PFSK-1 (cell line): ENCODE results near the gene SGMS2.

ENCODE experiments used
- POLR2AphosphoS5 ChIP-seq: IDR thresholded peaks from 2 replicates; pipeline ENCODE4 v1.6.1; 2012; ENCODE audit warnings: low read depth, mild to moderate bottlenecking, control low read depth, low read length, moderate library complexity
- TF ChIP-seq, protein P1 (sequence below), 2 experiments: IDR thresholded peaks; 2 replicates each; pipeline versions ENCODE4 v1.6.1 to v1.8.0; 2011 to 2012; ENCODE audit warnings: low read depth in 2 of 2, low read length in 2 of 2, control low read depth in 1 of 2, inconsistent platforms in 1 of 2, mild to moderate bottlenecking in 1 of 2, moderate library complexity in 1 of 2; ENCODE audit not compliant: insufficient read depth in 1 of 2

- TF ChIP-seq, protein P1, sequence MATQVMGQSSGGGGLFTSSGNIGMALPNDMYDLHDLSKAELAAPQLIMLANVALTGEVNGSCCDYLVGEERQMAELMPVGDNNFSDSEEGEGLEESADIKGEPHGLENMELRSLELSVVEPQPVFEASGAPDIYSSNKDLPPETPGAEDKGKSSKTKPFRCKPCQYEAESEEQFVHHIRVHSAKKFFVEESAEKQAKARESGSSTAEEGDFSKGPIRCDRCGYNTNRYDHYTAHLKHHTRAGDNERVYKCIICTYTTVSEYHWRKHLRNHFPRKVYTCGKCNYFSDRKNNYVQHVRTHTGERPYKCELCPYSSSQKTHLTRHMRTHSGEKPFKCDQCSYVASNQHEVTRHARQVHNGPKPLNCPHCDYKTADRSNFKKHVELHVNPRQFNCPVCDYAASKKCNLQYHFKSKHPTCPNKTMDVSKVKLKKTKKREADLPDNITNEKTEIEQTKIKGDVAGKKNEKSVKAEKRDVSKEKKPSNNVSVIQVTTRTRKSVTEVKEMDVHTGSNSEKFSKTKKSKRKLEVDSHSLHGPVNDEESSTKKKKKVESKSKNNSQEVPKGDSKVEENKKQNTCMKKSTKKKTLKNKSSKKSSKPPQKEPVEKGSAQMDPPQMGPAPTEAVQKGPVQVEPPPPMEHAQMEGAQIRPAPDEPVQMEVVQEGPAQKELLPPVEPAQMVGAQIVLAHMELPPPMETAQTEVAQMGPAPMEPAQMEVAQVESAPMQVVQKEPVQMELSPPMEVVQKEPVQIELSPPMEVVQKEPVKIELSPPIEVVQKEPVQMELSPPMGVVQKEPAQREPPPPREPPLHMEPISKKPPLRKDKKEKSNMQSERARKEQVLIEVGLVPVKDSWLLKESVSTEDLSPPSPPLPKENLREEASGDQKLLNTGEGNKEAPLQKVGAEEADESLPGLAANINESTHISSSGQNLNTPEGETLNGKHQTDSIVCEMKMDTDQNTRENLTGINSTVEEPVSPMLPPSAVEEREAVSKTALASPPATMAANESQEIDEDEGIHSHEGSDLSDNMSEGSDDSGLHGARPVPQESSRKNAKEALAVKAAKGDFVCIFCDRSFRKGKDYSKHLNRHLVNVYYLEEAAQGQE (IDR thresholded peaks at IDR 0.05; ENCODE audit: insufficient read depth in 1 of 2, low read depth in 2 of 2, low read length in 2 of 2) = no peak
- TF ChIP-seq POLR2AphosphoS5 = no peak
These were observed 15.5 kb upstream of the SGMS2 start for GRCh38 chr4:107809210-107809609.
